H1 (cell line): ENCODE measurements around the gene LNPEP. TPM values are rescaled to one million over a fixed set of nuclear protein-coding genes. Genes with fewer than 3 reads are reported as not detected.
A peak's percentile ranks its signal among the peaks of the same experiment; 100 is the strongest.

Source experiments
- CTCF ChIA-PET: fragments of 300-600 bp; sonication (Branson Sonifier 250); formaldehyde crosslinking; loops from one replicate; lab custom pipeline; 2021; ENCODE audit not compliant: partially characterized antibody; lab: Charles Lee
- POLR2A ChIA-PET: fragments of 300-600 bp; sonication (Branson Sonifier 250); formaldehyde crosslinking; loops from one replicate; lab custom pipeline; 2021; ENCODE audit warnings: inconsistent platforms; ENCODE audit not compliant: partially characterized antibody; lab: Charles Lee
- DNase-seq, 2 experiments: peaks; one replicate each; pipeline versions ENCODE4 v3.0.0 to v3.0.0-alpha.2; 2010 to 2022; ENCODE audit warnings: low spot score in 2 of 2, low read depth in 1 of 2, mixed read lengths in 1 of 2
- FAIRE-seq: peaks from 2 replicates; lab custom pipeline; 2011; peaks lifted over from hg19 to GRCh38; lab: Jason Lieb, UNC
- H2AFZ ChIP-seq: 2 replicates; pipeline ENCODE4 v1.8.1; 2012; ENCODE audit warnings: low read length, inconsistent platforms
- H2AK5ac ChIP-seq: 2 replicates; pipeline ENCODE4 v1.6.1; 2013; ENCODE audit warnings: low read depth, low read length
- H2BK120ac ChIP-seq: replicated peaks from 2 replicates; pipeline ENCODE3; 2013; ENCODE audit warnings: low read depth, low read length, inconsistent platforms
- H2BK12ac ChIP-seq: 2 replicates; pipeline ENCODE4 v1.6.1; 2013; ENCODE audit warnings: low read depth, low read length
- H2BK15ac ChIP-seq: 2 replicates; pipeline ENCODE4 v1.6.1; 2013; ENCODE audit warnings: low read length
- H2BK20ac ChIP-seq: 2 replicates; pipeline ENCODE4 v1.6.1; 2013; ENCODE audit warnings: low read length
- H2BK5ac ChIP-seq: 2 replicates; pipeline ENCODE4 v1.6.1; 2013; ENCODE audit warnings: low read depth, low read length
- H3K14ac ChIP-seq: 2 replicates; pipeline ENCODE4 v1.6.1; 2013; ENCODE audit warnings: inconsistent platforms; ENCODE audit not compliant: insufficient read length
- H3K18ac ChIP-seq: 2 replicates; pipeline ENCODE4 v1.6.1; 2013; ENCODE audit warnings: low read length; ENCODE audit errors: extremely low read depth
- H3K23ac ChIP-seq: 2 replicates; pipeline ENCODE4 v1.6.1; 2013; ENCODE audit warnings: inconsistent platforms; ENCODE audit not compliant: insufficient read length
- H3K23me2 ChIP-seq: 2 replicates; pipeline ENCODE4 v1.6.1; 2013; ENCODE audit warnings: low read depth, low read length
- H3K27ac ChIP-seq: 2 replicates; pipeline ENCODE4 v1.6.1; 2011; ENCODE audit warnings: low read depth, low read length, inconsistent platforms
- H3K27me3 ChIP-seq, 4 experiments: replicated peaks in 1 of 4; 1 replicate in 1 of 4; 2 replicates in 3 of 4; pipeline versions ENCODE4 v1.6.1 to v1.8.1; 2011 to 2013; ENCODE audit warnings: low read length in 3 of 4, mild to moderate bottlenecking in 3 of 4, inconsistent platforms in 2 of 4, mixed read lengths in 2 of 4, moderate library complexity in 1 of 4; ENCODE audit not compliant: control insufficient read depth in 3 of 4, insufficient read depth in 3 of 4; ENCODE audit errors: extremely low read depth in 1 of 4
- H3K36me3 ChIP-seq, 4 experiments: 2 replicates each; pipeline versions ENCODE4 v1.6.1 to v1.8.1; 2011 to 2013; ENCODE audit warnings: mild to moderate bottlenecking in 4 of 4, low read length in 3 of 4, moderate library complexity in 2 of 4, control low read depth in 1 of 4, inconsistent platforms in 1 of 4; ENCODE audit not compliant: insufficient read depth in 4 of 4, control insufficient read depth in 2 of 4
- H3K4ac ChIP-seq: replicated peaks from 2 replicates; pipeline ENCODE3; 2013; ENCODE audit warnings: low read length, low read depth, mixed read lengths, inconsistent platforms; ENCODE audit not compliant: insufficient read length
- H3K4me1 ChIP-seq, 4 experiments: replicated peaks in 1 of 4; 1 replicate in 1 of 4; 2 replicates in 3 of 4; pipeline versions ENCODE4 v1.6.1 to v1.8.1; 2011 to 2013; ENCODE audit warnings: low read length in 3 of 4, inconsistent platforms in 2 of 4, mixed read lengths in 1 of 4; ENCODE audit not compliant: insufficient read depth in 4 of 4, control insufficient read depth in 3 of 4
- H3K4me2 ChIP-seq, 2 experiments: 2 replicates each; pipeline versions ENCODE4 v1.6.1 to v1.8.1; 2011 to 2013; ENCODE audit warnings: low read depth in 2 of 2, low read length in 2 of 2, control low read depth in 1 of 2, inconsistent platforms in 1 of 2, mild to moderate bottlenecking in 1 of 2; ENCODE audit not compliant: insufficient read depth in 1 of 2
- H3K4me3 ChIP-seq, 4 experiments: fragments of 200-600, 300-600 bp in 1 of 4; sonication (generic), shearing (Covaris generic), sonication (Bioruptor Twin) in 1 of 4; 2 replicates each; pipeline versions ENCODE4 v1.5.1 to v1.8.1; 2011 to 2016; ENCODE audit warnings: low read length in 4 of 4, low read depth in 3 of 4, control low read depth in 2 of 4, inconsistent platforms in 2 of 4, mild to moderate bottlenecking in 2 of 4, mixed read lengths in 1 of 4, moderate library complexity in 1 of 4; ENCODE audit not compliant: insufficient read depth in 2 of 4; ENCODE audit errors: extremely low read depth in 1 of 4
- H3K56ac ChIP-seq: replicated peaks from 2 replicates; pipeline ENCODE3; 2013; ENCODE audit warnings: low read depth, mild to moderate bottlenecking, mixed read lengths, low read length, inconsistent platforms; ENCODE audit not compliant: insufficient read length
- H3K79me1 ChIP-seq: 2 replicates; pipeline ENCODE4 v1.6.1; 2013; ENCODE audit warnings: low read depth, low read length, control low read depth
- H3K79me2 ChIP-seq, 2 experiments: 2 replicates each; pipeline versions ENCODE4 v1.6.1 to v1.8.1; 2012 to 2013; ENCODE audit warnings: low read length in 2 of 2, mild to moderate bottlenecking in 2 of 2, inconsistent platforms in 1 of 2; ENCODE audit not compliant: insufficient read depth in 2 of 2, control insufficient read depth in 1 of 2
- H3K9ac ChIP-seq, 4 experiments: replicated peaks in 1 of 4; 1 replicate in 1 of 4; 2 replicates in 3 of 4; pipeline versions ENCODE4 v1.6.1 to v1.8.1; 2011 to 2013; ENCODE audit warnings: low read depth in 3 of 4, low read length in 3 of 4, control low read depth in 2 of 4, mild to moderate bottlenecking in 2 of 4, moderate library complexity in 2 of 4, inconsistent platforms in 1 of 4; ENCODE audit errors: extremely low read depth in 1 of 4
- H3K9me3 ChIP-seq, 2 experiments: 2 replicates each; pipeline versions ENCODE4 v1.6.1 to v1.8.1; 2012 to 2013; ENCODE audit warnings: mild to moderate bottlenecking in 2 of 2, moderate library complexity in 2 of 2, control low read depth in 1 of 2, inconsistent platforms in 1 of 2, low read depth in 1 of 2, low read length in 1 of 2, mixed read lengths in 1 of 2; ENCODE audit not compliant: insufficient read depth in 2 of 2
- H4K20me1 ChIP-seq, 2 experiments: replicated peaks in 1 of 2; 2 replicates each; pipeline versions ENCODE3 to v1.8.1; 2011 to 2013; ENCODE audit warnings: inconsistent platforms in 2 of 2, low read length in 2 of 2, mild to moderate bottlenecking in 1 of 2; ENCODE audit not compliant: insufficient read depth in 2 of 2, control insufficient read depth in 1 of 2
- H4K5ac ChIP-seq: 2 replicates; pipeline ENCODE4 v1.6.1; 2013; ENCODE audit warnings: low read length, low read depth, mixed read lengths, inconsistent platforms; ENCODE audit not compliant: insufficient read length
- H4K8ac ChIP-seq: 2 replicates; pipeline ENCODE4 v1.8.0; 2013; ENCODE audit warnings: mild to moderate bottlenecking, moderate library complexity, low read length, inconsistent platforms; ENCODE audit not compliant: insufficient read depth; ENCODE audit errors: extremely low read depth
- H4K91ac ChIP-seq: replicated peaks from 2 replicates; pipeline ENCODE3; 2013; ENCODE audit warnings: low read length, mixed read lengths, inconsistent platforms; ENCODE audit not compliant: insufficient read length
- ASH2L ChIP-seq: fragments of 200-600, 300-600 bp; sonication (generic); IDR thresholded peaks from one replicate; pipeline ENCODE4 v1.7.1; 2017; ENCODE audit warnings: low read length
- CEBPB ChIP-seq: IDR thresholded peaks from 2 replicates; pipeline ENCODE4 v1.6.1; 2012; ENCODE audit warnings: low read depth, low read length
- JUND ChIP-seq: IDR thresholded peaks from 2 replicates; pipeline ENCODE4 v1.6.1; 2011; ENCODE audit warnings: mild to moderate bottlenecking, improper control_type of control experiment, low read length
- RBBP5 ChIP-seq: IDR thresholded peaks from 2 replicates; pipeline ENCODE4 v1.7.1; 2012; ENCODE audit warnings: low read depth, mild to moderate bottlenecking, inconsistent platforms, low read length, moderate library complexity, borderline replicate concordance
- RXRA ChIP-seq: IDR thresholded peaks from 2 replicates; pipeline ENCODE4 v1.6.1; 2011; ENCODE audit warnings: low read depth, mild to moderate bottlenecking, low read length, moderate library complexity; ENCODE audit not compliant: insufficient read depth
- SAP30 ChIP-seq: fragments of 300-600 bp; sonication (generic); IDR thresholded peaks from 2 replicates; pipeline ENCODE4 v1.7.1; 2012; ENCODE audit warnings: low read length, moderate library complexity, mild to moderate bottlenecking, inconsistent platforms; ENCODE audit not compliant: insufficient read depth, insufficient replicate concordance
- TCF12 ChIP-seq: IDR thresholded peaks from 2 replicates; pipeline ENCODE4 v1.6.1; 2011; ENCODE audit warnings: low read depth, mild to moderate bottlenecking, low read length
- WGBS, 2 experiments: shearing (Covaris generic) in 1 of 2; methylation state at CpG; one replicate each; pipeline versions ENCODE4 v1.1.6 to v1.1.7; 2013 to 2015; ENCODE audit warnings: low lambda C conversion rate in 2 of 2, mixed read lengths in 2 of 2, inconsistent platforms in 1 of 2, low coverage in 1 of 2, missing lambda C conversion rate in 1 of 2; ENCODE audit not compliant: insufficient replicate concordance in 2 of 2, insufficient coverage in 1 of 2, insufficient read length in 1 of 2; ENCODE audit errors: extremely low coverage in 1 of 2, missing lambda C conversion rate in 1 of 2; 5-methylcytosine and 5-hydroxymethylcytosine counted together
- polyA plus RNA-seq, 7 experiments: library from polyadenylated mRNA; depleted of rRNA in 3 of 7; stranded (reverse) in 5 of 7; unstranded in 2 of 7; fragments of >200 nt in 5 of 7; fragments of 200-250 nt in 2 of 7; gene quantifications; 1 replicate in 5 of 7; 2 replicates in 1 of 7; 4 replicates in 1 of 7; pipeline versions ENCODE4 v1.2.1 to v1.2.3, GENCODE V29; 2011 to 2013; ENCODE audit warnings: missing spikeins in 2 of 7, mixed read lengths in 2 of 7
- total RNA-seq: library from RNA; stranded (reverse); fragmentation: NEBNext Ultra II Directional; extraction: Animal tissue kit (Norgen Biotek cat#: 25700); gene quantifications from 2 replicates; pipeline ENCODE4 v1.2.1, GENCODE V29; 2021

Gene LNPEP
- total and polyA plus RNA-seq, 2 of the 8 experiments (the other 6 are each of a cell fraction or from before 2014, with no cell fraction given): 1.8 to 4.5 TPM

- H4K20me1 ChIP-seq: no peaks in the 10 kb centered on the region
- H4K8ac ChIP-seq: no peak overlapping the region
- peak overlapping the region; percentile 68 for H2AFZ ChIP-seq
- 91% methylated on average over 3 of the region's 3 CpGs; no CpG with 5 or more reads in 1 of the 2 experiments for WGBS, 2 experiments
- H3K27ac ChIP-seq: no peak overlapping the region
- H3K9ac ChIP-seq: no peak overlapping the region
- DNase-seq (no peak), FAIRE-seq (no peak)
- TF ChIP-seq JUND: no peak
- no peak for TF ChIP-seq RXRA
- TF ChIP-seq RBBP5: no peak
- TF ChIP-seq TCF12: no peak
- TF ChIP-seq ASH2L: no peak
- no peak for TF ChIP-seq SAP30
- no peak for TF ChIP-seq CEBPB
- ChIA-PET POLR2A (interaction anchor here (1.6 kb wide), 1 partner anchor 11 kb away, joined by 4 read pairs; no protein-coding TSS in a partner anchor), CTCF (interaction anchor here (0.7 to 9.6 kb wide), 35 partner anchors 8 to 281 kb away, joined by 3 to 160 read pairs (median 4); partner anchors contain the start of gene LIX1)
- H3K23me2 ChIP-seq: peaks cover 4% of the 10 kb centered on the region; the same call in 1 of the 2 replicates
- no peak overlapping the region for H4K5ac ChIP-seq
- H4K91ac ChIP-seq: no peak overlapping the region
- no peak overlapping the region for H3K23ac ChIP-seq
- H3K56ac ChIP-seq: no peak overlapping the region
- H3K4me1 ChIP-seq: peaks cover 0 to 3% (median under 1%) of the 10 kb centered on the region in 4 experiments; a peak in 3 of 7 replicates
- no peaks in the 10 kb centered on the region for H3K36me3 ChIP-seq
- no peak overlapping the region for H2BK5ac ChIP-seq
- no peak overlapping the region for H2BK12ac ChIP-seq
- no peak overlapping the region for H2BK20ac ChIP-seq
- no peak overlapping the region for H3K14ac ChIP-seq
- H2BK15ac ChIP-seq: no peak overlapping the region
- no peak overlapping the region for H3K4ac ChIP-seq
- no peaks in the 10 kb centered on the region for H3K9me3 ChIP-seq
- no peaks in the 10 kb centered on the region for H3K27me3 ChIP-seq
- no peak overlapping the region for H3K18ac ChIP-seq
- H3K79me2 ChIP-seq: no peaks in the 10 kb centered on the region
- no peak overlapping the region for H2BK120ac ChIP-seq
- no peaks in the 10 kb centered on the region for H3K79me1 ChIP-seq
- no peak overlapping the region for H3K4me2 ChIP-seq
- no peak overlapping the region for H2AK5ac ChIP-seq
- no peak overlapping the region for H3K4me3 ChIP-seq
Observed at GRCh38 chr5:97043511-97043910, 107.6 kb downstream of the LNPEP start.
